Inferior parietal cortex (tissue), 1 donor: ENCODE measurements around the gene PAX4.
"Not testable (repeated sequence)": the region's sequence is repeated elsewhere in the genome, so short reads cannot be mapped to it uniquely, and the experiment has no call there.

Experiments
- DNase-seq: peaks from one replicate; pipeline ENCODE4 v3.0.0-alpha.2; 2016; ENCODE audit errors: extremely low spot score

Gene PAX4

DNA sequence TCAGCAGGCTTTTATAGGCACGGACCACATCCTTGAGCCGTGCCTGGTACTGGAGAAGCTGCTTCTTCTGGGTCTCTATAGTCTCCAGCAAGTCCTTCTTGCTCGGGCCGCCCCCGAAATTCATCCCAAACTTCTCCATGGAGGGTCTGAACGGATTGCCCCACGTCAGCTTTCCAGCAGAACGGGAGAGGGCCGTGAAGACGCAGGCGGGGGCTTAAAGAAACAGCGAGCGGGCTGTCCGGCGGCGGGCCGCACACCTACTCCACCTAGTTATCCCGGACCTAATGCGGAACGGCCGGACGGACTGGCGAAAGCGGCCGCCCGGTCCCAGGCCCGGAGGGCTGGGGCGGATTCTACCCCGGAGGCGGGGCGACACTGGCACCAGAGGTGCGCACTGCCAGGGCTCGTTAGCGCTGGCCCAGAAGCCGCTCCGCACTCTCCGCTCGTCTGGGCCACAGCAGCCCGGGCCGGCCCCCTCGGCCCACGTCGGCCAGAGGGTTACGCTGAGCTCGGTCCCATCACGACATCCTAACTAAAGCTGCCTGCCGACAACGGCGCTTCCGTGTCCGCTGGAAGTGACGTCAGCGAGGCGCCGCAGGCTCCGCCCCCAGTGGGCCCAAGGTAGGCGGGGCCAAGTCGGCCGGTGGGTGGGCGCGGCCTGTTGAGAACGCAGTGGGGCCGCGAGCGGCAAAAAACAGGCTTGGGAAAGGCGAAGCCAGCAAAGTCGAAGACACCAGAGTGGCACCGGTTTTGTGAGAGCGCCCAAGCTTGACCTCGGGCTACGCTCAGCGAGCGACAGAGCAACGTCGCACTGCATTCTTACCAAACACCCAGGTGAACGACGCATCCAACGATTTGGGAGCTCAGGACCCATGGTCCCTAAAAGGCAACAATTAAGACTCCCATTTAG lies 32.6 kb downstream of the PAX4 start, which contains the start of gene GCC1:
TSS of gene GCC1 (minus strand) at position 553 of the 910 bp plus-strand sequence. CDS start at position 139, 414 bp downstream.
- peak; percentile 94 for DNase-seq

DNA sequence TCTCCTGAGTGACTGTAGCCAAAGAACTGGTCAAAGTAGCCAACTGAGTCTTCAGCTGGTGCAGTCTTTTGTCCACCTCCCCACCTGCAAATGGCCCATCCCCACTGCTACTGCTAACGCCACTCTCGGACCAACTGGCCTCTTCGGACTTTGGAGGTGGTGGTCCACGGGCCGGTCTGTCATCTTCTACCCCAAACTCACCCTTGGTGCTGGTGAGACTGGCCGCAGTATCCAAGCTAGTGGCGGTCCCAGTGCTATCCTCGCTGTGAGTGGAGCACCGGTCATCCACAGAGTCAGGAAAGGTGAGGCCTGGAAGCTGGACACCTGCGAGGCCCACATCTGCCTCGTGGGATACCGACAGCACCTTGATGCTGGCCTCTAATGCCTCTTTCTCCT lies 33.3 kb downstream of the PAX4 start:
- no peak for DNase-seq

DNA sequence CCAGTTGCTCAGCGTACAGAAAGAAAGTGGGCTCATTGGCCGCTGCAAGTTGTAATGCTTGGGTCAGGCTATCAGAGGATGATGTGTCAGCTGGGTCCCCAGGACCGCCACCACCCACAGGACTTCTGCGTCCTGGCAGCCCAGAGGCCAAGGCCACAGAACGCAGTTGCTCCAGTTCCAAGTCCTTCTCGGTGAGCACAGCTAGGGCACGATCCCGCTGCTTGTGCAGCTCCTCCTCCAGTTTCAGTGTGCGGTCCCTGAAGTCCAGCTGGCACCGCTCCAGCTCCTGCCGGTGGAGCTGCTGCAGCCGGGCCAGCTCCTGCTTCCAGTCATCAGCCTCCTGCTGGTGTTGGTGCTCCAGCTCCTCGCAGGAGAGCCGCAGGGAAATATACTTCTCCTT lies 35.6 kb downstream of the PAX4 start:
- no peak for DNase-seq

DNA sequence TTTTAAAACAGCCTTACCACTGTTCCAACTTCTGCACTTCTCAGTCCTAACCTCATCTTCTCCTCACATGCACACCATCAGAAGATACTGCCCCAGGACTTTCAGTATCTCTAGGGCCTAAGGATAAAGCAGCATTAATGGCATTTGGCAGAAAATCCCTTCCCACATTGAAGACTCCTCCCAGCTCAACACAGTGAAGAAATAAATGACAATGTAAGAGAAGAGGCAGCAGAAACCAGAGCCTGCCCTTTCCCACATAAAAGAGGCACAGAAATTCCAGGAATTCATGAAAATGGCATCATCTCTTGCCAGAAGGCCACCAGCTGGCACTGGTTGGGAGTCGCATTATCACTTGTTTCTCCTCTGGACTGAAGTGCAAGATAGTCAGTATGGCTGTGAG lies 36.2 kb downstream of the PAX4 start:
- DNase-seq: no peak

DNA sequence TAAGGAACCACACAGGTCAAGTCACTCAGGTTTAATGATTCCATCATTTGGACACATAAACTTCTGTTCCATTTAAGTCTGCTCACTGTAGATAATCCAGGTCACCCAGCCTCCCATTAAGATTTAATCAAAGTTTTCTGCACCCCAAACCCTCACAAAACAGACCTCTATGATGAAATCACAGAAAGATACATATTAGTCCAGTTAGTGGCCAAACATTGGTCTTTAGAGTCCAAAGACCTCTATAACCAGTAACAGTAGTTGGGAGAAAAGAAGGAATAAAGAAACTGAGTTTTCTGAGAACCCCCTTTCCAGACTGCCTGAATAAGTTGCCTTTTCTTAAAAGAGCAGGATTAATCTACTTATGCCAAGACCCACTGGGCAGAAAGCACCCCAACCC lies 37.3 kb downstream of the PAX4 start:
- DNase-seq: no peak

DNA sequence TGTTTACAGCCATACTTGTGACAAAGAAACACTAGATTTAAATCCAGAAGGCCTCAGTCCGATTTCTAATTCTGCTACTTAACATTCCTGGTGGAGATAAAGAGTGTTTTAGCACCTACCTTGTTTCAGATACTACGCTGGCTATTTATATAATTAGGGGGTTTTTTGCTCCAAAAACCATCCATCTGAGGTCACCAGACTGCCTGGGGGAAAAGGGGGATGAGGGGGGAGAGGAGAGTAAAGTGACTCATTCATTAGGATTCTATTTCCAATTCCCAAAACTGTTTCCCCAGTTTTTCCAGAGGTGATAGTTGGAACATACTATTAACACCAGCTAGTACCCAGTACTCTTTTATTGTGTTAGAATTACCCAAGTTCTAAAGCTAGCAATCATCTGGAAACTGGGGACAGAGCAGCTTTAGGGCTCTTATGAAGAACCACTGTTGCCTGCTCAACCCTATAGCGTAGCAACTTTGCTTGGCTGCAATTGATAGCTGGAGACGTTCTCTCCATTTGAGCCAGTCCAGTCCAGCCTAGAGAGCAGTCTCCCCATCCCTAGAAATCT lies 39.1 kb downstream of the PAX4 start:
- no peak for DNase-seq

DNA sequence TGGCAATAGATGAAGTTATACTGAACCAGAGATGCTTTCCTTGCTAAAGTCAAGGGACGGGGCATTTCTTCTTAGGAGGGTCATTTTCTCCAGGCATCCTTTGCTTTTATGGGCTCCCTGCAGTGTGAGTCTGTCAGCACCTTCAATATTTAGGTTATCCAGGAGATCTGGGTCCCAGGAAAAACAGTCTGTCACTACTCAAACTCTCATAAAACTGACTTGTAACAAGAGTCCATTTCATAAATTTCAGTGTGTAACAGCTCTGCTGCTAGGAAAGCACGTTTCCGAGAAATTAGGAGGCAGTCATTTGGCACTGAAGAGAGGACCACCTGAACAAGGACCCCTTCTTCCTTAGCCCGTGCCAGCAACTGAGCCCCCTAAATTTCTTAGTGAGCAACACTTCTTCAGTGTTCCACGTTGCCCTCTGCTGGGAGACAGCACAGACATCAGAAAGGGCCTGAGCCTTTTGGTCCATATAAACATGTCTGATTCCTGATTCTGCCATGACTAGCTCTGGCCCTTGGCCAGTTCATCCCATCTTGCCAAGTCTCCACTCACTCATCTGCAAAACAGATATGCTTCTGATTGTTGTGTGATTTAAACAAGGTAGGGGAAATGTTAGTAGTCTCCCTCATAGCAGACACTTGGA lies 39.8 kb downstream of the PAX4 start:
- no peak for DNase-seq

DNA sequence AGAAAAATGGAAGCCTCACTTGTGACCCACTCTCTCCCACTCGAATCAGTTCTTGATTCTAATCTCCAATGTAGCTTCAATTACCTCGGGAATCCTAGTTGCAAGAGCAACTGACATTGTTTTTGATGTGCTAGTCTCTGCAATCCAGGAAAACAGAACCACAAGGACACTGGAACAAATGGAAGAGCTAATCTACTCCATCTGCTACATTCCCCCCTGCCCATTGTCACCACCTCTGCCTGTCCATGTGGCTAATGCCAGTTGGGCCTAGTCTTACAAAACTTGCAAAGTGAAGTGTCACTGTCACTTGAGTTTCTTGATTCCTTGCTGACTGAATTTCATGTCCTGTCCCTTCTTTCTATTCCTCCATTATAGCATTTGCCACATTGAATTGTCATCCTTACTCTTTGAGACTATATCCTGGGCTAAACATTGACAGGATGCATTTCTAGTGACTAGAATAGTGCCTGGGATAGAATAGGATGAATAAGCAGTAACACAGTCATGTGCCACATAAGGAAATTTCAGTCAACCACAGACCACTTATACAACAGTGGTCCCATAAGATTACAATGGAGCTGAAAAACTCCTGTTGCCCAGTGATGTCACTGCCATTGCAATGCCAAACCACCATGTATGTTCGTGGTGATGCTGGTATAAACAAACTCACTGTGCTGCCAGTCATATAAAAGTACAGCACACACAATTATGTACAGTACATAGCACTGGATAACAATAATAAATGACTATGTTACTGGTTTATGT lies 46.0 kb downstream of the PAX4 start:
- no peak for DNase-seq

DNA sequence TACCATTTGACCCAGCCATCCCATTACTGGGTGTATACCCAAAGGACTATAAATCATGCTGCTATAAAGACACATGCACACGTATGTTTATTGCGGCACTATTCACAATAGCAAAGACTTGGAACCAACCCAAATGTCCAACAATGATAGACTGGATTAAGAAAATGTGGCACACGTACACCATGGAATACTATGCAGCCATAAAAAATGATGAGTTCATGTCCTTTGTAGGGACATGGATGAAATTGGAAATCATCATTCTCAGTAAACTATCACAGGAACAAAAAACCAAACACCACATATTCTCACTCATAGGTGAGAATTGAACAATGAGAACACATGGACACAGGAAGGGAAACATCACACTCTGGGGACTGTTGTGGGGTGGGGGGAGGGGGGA lies 49.9 kb downstream of the PAX4 start:
- not testable (repeated sequence) for DNase-seq

DNA sequence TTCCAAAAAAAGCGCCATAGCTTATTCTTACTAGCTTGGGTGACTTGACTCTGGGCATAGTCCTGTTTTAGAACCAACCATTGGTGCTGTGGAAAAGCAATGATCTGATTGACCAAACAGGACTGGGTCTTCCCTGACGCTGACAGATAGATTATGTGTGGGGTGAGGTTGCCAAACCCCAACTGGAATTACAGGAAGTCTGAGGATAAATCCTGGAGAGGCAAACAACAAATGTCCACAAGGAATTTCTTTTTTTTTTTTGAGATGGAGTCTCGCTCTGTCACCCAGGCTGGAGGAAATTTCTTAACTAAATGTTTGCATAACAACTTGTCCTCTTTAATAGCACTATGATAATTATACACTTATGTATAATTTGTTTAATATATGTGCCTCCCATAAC lies 51.7 kb downstream of the PAX4 start:
- no peak for DNase-seq
